ENCODE results near the gene PDE6B.

PDE6B gene

DNA sequence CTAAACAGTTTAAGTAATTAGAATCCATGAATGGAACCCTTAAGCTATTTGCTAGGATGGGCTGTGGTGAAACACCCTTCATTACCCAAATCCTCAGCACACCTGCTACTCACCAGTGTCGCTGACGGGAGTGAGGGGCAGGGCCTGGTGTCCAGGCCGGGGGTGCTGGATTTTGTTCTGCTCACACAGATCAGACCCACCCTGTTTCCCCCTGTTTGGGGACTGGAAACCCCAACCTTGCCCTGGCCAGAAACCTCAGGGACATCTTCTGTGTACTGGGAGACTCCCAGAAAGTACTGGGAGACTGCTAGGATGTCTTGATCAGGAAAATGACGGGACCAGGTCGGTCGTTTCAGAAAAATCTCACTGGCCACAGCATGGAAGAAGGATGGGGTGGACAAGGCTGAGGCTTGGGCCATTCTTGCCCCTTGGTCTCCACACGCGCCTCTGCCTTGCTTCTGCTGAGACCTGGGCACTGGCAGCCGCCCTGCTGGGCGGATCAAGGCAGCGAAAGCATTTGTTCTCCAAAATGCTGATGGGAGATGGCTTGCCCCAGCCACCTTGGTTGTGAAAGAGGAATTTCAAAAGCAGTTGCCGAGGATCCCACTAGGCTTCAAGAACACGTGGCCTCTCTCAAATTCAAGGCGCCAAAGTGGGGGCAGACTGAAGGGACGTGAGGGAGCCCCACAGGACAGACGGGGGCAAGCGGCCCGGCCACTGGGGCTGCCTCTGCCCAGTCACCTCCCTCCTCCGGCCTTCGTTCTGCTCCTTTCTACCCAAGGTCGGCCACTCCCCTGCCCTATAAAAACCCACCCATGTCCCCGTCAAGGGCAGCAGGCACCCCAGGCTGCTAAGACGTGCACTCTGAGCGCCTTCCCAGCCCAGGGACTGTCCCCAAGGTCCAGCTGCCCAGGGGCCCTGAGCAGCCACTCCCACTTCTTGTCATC lies 23.5 kb upstream of the PDE6B start:
- DNase-seq = no peak

GRCh38 chr4:602559-602942 lies 22.8 kb upstream of the PDE6B start:
- DNase-seq = no peak

GRCh38 chr4:604131-604530 lies 21.2 kb upstream of the PDE6B start:
- DNase-seq = no peak

DNA sequence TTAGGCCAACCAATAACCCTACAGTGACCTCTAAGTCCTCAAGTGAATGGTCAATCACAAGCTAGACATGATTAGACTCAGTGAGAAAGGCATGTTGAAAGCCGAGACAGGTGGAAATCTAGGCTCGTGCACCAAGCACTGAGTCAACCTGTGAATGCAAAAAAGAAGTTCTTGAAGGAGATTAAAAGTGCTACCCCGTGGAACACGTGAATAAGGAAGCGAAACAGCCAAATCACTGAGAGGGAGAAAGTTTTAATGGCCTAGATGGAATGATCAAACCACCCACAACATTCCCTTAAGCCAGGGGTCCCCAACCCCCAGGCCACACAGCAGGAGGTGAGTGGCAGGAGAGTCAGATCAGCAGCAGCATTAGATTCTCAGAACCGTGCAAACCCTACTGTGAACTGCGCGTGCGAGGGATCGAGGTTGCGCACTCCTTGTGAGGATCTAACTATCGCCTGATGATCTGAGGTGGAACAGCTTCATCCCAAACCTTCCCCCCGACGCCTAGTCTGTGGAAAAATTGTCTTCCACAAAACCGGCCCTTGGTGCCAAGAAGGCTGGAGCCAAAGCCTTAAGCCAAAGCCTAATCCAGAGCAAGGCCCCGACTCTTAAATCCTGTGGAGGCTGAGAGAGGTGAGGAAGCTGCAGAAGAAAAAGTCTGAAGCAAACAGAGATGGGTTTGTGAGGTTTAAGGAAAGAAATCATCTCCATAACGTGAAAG lies 19.5 kb upstream of the PDE6B start:
- no peak for DNase-seq

DNA sequence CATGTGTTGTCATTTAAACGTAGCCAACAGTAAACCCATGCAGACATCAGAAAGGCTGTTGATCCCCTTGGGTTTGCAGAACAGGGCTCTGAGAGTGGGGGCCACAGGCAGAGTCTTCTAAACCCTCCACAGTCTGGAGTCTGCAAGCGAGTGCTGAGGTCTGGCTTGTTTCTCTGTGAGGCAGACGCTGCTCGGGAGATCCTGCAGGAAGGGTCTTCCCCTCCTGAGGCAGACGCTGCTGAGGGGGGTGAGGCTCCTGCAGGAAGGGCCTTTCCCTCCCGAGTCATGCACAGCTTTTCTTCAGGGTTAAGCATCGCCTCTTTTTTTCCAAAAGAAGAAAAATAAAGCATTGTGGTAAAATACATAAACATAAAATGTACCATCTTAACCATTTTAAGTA lies 17.1 kb upstream of the PDE6B start:
- DNase-seq = no peak

- no peak for DNase-seq
Measured at GRCh38 chr4:609400-610050, 15.8 kb upstream of the PDE6B start.

DNA sequence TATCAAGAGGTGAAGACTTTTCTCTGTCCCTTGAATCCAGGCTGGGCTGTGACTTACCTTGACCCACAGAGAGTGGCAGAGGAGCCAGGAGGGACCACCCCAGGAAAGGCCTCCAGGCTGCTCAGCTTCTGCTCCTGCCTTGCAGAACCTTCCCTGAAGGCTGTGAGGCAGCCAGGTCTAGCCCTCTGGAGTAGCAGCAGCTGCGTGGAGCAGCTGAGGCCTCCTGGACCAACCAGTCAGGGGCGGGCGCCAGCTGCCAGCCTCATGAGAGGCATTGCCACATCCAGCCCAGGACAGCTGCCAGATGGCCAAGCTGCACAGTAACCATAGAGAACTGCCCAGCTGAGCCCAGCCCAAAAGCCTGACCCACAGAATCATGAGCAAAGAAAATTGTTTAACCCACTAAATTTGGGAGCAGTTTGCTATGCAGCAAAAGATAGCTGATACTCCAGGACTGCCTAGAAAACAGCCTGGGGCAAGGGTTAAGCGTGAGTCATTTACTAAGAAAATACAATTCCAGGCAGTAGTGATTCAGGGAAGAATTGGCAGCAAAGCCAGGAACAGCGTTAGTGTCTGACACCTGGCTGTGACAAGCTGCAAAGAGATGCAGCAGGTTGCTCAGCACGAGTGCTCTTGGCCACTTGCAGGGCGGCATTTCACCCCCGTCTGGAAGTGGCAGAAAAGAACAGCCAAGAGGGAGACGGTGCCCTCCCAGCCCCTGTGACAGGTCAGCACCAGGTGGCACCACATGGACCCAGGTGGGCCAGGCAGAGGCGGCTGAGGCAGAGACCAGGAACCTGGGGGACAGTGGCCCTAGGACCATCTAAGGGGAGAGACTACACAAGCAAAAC lies 14.7 kb upstream of the PDE6B start:
- DNase-seq = no peak

- no peak for DNase-seq
Measured at GRCh38 chr4:612052-612748, 13.2 kb upstream of the PDE6B start.

GRCh38 chr4:612749-613125 lies 12.6 kb upstream of the PDE6B start:
- no peak for DNase-seq

DNA sequence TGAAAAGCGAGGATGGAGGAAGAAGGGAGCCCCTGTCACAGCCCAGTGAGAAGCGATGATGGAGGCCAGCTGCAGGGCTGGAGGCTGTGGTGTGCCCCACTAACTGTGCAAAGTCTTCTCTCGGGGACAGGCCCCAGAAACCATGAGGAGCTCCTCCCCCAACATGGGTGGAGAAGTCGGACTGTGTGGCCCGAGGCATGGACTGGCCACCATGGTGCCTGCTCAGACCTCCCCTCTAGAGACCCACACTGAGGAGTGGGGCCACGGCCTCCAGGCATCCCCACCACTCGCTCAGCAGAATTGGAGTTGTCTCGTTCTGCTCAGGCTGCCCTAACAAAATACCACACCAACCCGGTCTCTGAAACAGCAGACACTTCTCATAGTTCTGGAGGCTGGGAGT lies 12.2 kb upstream of the PDE6B start:
- DNase-seq = no peak

DNA sequence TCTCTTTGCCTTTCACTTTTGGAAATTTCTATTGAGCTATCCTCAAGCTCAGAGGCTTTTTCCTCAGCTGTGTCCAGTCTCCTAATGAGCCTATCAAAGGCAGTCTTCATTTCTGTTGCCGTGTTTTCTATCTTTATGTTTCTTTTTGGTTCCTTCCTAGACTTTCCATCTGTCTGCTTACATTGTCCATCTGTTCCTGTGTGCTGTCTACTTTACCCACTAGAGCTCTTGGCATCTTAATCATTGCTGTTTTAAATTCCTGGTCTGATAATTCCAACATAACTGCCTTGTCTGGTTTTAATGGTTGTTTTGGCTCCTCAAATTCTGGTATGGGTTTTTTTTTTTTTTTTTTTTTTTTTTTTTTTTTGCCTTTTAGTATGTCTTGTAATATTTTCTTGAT lies 9.3 kb upstream of the PDE6B start:
- DNase-seq = no peak

- no peak for DNase-seq
Measured at GRCh38 chr4:616911-617643, 8.3 kb upstream of the PDE6B start.

DNA sequence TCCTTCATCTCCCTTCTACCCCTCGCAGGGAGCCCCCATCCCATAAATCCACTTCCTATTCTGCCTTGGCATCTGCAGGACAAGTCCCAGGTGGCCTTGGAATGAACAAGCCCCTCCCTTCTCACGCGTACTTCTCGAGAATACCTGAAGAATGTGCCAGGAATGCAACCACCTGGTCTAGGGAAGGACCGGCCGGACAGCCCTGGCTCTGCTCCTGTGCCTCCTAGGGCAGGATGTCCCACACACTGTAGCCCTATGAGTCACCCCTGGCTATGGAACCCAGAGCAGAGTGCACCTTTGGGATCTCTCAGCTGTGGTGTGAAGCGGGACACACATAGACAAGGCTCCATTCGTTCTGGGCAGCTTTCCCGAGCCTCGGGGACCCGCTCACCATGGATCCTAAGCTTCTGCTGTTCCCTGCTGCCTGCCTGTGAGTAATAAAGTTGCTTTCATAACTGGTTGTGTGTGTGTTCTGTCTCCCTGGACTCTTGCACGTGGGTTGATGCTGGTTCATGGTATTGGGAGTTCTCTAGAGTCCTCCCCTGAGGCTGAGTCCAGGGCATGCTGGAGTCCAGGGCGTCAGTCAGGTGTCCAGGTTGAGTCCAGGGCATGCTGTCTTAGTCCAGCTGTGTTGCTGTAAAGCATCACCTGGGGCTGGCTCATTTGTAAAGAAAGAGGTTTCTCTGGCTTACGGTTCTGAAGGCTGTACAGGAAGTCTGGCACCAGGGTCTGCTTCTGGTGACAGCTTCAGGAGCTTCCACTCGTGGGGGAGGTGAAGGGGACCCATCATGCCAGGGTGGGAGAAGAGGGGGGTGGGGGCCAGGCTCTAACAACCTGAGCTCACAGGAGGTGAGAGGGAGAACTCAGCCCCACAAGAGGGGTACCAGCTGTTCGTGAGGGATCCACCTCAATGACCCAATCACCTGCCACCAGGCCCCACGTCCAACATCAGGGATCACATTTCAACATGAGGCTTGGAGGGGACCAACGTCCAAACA lies 7.4 kb upstream of the PDE6B start:
- DNase-seq = no peak

DNA sequence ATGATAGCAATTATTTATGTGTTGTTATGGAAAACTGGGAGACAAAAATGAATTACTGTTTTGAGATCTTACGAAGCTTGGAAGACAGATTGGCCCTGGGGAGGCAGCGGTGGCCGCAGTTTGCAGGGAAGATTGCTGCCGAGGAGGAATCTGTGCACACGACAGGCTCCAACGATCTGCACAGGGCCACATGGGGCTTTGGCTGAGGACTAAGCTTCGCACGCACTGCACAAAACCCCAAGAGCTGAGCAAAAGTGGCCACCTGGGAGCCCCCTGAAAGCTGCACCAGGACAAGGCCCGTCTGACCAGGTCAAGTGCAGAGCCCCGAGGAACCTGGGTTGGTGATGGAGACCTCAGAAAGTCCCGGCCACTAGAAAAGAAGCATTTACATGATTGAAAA lies 5.2 kb upstream of the PDE6B start:
- no peak for DNase-seq

DNA sequence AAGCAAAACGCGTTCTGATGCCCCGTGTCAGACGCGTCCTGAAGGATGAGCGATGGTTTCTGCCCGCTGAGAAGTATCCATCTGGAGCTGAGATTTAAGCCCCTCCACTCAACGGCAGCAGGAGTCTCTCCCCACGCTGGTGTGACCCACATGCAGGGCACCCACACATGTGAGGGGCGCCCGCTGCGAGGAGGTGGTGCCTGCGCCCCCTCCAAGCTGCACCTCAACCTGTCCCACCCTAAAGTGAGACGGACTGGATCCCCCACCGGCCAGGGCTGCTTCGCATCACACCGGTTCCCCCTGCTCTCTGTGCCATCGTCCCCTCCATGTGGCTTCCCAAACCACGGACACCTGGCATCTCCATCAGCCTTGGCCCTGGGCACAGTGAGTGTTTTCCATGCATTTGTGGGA lies 4.5 kb upstream of the PDE6B start:
- DNase-seq = no peak

DNA sequence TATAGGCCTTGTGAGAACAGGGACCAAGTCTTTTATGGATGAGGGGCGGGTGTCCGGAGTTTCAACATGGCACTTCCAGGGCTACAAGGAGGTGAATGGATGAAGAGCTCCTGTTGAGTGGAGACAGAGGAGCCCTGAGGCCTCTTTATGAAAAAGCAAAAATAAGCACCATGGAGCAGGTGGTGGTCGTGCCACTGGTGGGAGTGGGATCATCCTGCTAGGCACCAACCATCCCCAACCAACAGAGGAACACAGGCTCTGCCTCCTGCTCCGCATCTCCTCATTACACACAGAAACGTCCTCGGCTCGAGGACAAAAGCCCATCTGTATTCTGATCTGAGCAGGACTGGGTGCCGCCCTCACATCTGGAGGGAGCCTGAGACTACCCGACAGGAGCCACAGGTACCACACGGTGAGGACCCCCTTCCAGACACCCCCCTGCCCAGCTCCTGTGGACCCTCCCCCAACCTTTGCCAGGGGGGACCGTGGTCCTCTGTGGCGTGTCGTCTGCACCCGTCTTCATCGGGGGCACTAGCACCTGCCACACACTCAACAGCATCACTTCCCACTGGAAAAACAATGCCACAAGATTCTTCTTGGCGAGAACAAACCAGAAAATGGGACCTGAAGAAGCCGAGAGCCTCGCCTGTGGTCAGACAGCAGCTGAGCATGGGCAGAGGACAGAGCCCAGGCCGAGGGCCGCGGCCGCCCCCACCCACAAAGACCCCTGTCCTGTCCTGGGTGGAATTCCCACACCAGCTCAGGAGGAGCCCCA lies 3.9 kb upstream of the PDE6B start:
- no peak for DNase-seq

DNA sequence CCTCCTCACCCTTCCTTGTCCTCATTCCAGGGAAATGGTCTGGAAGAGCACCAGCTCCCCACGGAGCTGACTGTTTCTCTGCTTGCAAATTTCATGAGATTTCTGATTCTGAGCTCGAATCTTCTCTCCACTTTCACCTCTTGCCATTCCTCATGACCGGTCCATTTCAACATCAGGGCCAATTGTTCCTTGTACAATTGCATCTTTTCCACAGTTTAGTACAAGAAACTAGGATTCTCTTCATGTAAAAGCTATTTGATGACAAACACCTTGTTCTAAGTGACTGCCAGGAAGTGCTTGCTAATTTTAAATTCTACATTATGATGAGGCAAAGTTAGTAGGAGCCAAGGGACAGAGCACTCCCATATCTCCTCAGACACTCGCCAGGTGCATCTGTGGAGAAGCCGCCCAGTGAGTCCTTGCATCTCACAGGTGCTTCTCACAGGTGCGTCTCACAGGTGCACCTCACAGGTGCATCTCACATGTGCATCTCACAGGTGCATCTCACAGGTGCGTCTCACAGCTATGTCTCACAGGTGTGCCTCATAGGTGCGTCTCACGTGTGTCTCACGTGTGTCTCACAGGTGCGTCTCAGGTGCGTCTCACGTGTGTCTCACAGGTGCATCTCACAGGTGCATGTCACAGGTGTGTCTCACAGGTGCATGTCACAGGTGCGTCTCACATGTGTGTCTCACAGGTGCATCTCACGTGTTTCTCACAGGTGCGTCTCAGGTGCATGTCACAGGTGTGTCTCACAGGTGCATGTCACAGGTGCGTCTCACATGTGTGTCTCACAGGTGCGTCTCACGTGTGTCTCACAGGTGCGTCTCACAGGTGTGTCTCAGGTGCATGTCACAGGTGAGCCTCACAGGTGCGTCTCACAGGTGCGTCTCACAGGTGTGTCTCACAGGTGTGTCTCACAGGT lies 3.0 kb upstream of the PDE6B start:
- no peak for DNase-seq
